ENCODE data around the gene TANC1.
A peak's percentile ranks its signal among the peaks of the same experiment; 100 is the strongest.

Gene TANC1

DNA sequence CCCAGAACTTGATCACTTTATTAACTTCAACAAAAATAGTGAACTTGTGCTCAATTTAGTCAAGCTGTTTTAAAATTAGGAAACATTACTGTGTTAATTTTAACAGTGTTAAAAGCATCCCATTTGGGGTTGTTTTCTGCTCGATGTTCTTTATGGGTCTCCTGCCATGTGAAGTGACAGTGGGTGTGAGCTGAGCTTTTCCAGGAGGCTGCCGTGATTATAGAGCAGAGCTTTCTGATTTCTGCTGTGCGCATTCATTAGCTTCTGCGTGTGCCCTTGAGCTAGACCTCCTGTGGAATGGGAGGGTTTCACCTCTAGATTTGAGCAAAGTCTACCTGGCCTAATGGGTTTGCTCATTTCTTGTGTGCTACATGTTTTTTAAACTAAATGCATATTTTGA, 196.6 kb downstream of the TANC1 start:
- Mint-ChIP-seq H3K4me3 (no peak overlapping the region), H3K27ac (peak overlapping the region; percentile 62 to 83 (median 68)), H3K4me1 (peaks cover 32% of the 10 kb centered on the region), H3K27me3 (ENCODE audit: low read depth) (no peaks in the 10 kb centered on the region), H3K36me3 (ENCODE audit: low read depth) (peaks cover 77% of the 10 kb centered on the region), H3K9me3 (no peaks in the 10 kb centered on the region)
- TF ChIP-seq, protein P1, sequence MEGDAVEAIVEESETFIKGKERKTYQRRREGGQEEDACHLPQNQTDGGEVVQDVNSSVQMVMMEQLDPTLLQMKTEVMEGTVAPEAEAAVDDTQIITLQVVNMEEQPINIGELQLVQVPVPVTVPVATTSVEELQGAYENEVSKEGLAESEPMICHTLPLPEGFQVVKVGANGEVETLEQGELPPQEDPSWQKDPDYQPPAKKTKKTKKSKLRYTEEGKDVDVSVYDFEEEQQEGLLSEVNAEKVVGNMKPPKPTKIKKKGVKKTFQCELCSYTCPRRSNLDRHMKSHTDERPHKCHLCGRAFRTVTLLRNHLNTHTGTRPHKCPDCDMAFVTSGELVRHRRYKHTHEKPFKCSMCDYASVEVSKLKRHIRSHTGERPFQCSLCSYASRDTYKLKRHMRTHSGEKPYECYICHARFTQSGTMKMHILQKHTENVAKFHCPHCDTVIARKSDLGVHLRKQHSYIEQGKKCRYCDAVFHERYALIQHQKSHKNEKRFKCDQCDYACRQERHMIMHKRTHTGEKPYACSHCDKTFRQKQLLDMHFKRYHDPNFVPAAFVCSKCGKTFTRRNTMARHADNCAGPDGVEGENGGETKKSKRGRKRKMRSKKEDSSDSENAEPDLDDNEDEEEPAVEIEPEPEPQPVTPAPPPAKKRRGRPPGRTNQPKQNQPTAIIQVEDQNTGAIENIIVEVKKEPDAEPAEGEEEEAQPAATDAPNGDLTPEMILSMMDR (IDR thresholded peaks at IDR 0.05; ENCODE audit: unreplicated experiment in 3 of 3), result no peak

DNA sequence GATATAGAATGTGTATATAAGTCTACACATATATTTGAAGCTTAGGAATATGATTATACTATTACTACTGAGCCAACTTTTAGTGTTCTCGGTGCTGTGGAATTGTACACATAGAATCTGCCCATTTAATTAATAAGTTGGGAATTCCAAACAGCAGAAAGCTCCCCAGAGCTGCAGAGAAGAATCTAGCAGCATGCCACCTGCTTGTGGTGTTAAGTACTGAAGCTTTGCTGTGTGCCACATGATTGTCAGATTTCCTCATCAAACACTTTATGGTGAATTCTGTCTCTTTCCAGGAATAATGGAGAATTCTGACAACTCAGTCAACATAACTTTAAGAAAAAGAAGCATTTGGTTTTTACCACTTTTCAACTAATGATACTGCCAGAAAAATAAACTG, 200.3 kb downstream of the TANC1 start:
- Mint-ChIP-seq H3K36me3 (ENCODE audit: low read depth) (peaks cover 80% of the 10 kb centered on the region), H3K27ac (no peak overlapping the region), H3K9me3 (no peaks in the 10 kb centered on the region), H3K4me1 (peaks cover 19% of the 10 kb centered on the region), H3K27me3 (ENCODE audit: low read depth) (no peaks in the 10 kb centered on the region), H3K4me3 (no peak overlapping the region)
- TF ChIP-seq, protein P1 (IDR thresholded peaks at IDR 0.05; ENCODE audit: unreplicated experiment in 3 of 3), result peak; percentile 18 to 31 (median 20)

DNA sequence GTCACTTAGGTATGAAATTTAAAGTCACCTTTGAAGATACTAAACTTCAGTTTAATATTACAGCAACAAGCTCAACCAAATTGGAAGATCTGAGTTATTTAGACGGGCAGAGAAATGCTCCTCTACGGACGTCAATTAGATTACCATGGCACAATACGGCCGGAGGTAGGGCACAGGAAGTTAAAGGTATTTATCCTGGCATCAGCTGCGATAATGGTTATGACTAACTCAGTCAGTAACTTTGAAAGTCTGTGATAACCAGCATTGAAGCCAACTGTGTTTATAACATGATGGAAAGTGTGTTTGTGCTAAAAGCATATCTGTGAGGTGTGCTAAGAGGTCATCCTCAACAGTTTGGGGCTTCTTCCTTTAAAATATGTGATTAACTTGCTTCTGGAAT, 200.7 kb downstream of the TANC1 start:
- Mint-ChIP-seq H3K4me3 (no peak overlapping the region), H3K27ac (no peak overlapping the region), H3K9me3 (no peaks in the 10 kb centered on the region), H3K27me3 (ENCODE audit: low read depth) (no peaks in the 10 kb centered on the region), H3K36me3 (ENCODE audit: low read depth) (peaks cover 81% of the 10 kb centered on the region), H3K4me1 (peaks cover 14% of the 10 kb centered on the region)
- TF ChIP-seq, protein P1 (IDR thresholded peaks at IDR 0.05; ENCODE audit: unreplicated experiment in 3 of 3), result no peak

DNA sequence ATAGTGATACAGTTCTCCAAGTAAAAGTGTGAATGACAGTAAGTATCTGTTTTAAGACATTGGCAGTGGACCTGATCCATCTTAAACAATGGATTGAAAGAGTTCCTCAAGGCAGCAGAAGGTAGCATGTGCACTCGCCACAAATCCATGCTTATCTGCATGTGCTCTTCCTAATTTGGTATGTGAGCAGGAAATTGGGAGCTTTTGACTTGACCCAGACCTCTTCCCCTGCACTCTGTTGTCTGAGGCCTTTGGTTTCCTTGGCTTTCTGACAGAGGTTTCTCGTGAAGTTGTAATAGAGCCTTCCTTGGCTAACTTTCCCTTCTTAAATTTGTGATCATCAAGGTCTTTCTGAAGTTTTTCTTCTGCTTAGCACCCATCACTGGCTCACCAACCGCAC, 204.0 kb downstream of the TANC1 start:
- H3K36me3 Mint-ChIP-seq (ENCODE audit: low read depth), result peaks cover 78% of the 10 kb centered on the region
- no peaks in the 10 kb centered on the region for H3K4me1 Mint-ChIP-seq

DNA sequence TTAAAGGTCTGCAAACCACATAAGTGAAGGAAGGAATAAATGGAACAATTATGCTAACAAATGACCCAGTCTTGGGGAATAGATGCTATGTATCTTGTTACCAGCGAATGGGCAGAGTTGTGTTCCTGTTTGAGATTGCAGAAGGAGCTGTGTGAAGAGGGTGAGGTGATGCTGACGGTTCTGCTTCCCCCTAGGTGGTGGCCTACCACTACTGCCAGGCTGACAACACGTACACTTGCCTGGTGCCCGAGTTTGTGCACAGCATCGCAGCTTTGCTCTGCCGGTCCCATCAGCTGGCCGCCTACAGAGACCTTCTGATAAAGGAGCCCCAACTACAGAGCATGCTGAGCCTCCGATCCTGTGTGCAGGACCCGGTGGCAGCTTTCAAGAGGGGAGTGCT, 206.3 kb downstream of the TANC1 start:
- Mint-ChIP-seq H3K4me3 (no peak overlapping the region), H3K9me3 (no peaks in the 10 kb centered on the region), H3K27ac (no peak overlapping the region), H3K36me3 (ENCODE audit: low read depth) (peaks cover 86% of the 10 kb centered on the region), H3K27me3 (ENCODE audit: low read depth) (no peaks in the 10 kb centered on the region), H3K4me1 (no peaks in the 10 kb centered on the region)
- TF ChIP-seq, protein P1 (IDR thresholded peaks at IDR 0.05; ENCODE audit: unreplicated experiment in 3 of 3), result no peak

More for the DNA sequence above, 204.0 kb downstream of the TANC1 start:
- Mint-ChIP-seq H3K27ac (no peak overlapping the region), H3K9me3 (no peaks in the 10 kb centered on the region), H3K4me3 (no peak overlapping the region), H3K27me3 (ENCODE audit: low read depth) (no peaks in the 10 kb centered on the region)
- TF ChIP-seq, protein P1 (IDR thresholded peaks at IDR 0.05; ENCODE audit: unreplicated experiment in 3 of 3), result no peak

DNA sequence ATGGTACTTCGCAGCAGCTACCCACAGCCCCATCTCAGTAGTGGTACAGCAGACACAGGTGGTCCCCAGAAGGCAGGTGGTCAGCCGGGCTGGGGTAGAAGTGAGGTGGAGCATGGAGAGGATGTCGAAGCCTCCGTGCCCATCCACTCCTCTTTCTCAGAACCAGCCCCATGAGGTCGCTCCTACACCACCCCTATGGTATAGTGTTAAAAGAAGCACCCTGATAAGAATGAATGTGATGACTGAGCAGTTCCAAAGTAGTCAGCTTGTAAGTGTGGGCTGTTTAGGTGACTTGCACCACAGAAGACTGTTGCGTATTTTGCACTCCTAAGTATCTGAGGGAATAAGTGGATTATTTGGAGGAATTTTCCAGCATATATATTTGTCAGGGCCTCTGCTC, 206.7 kb downstream of the TANC1 start:
- no peaks in the 10 kb centered on the region for H3K27me3 Mint-ChIP-seq (ENCODE audit: low read depth)
- no peak overlapping the region for H3K27ac Mint-ChIP-seq
- no peak overlapping the region for H3K4me3 Mint-ChIP-seq
- no peaks in the 10 kb centered on the region for H3K9me3 Mint-ChIP-seq
- H3K4me1 Mint-ChIP-seq, result no peaks in the 10 kb centered on the region
- TF ChIP-seq, protein P1 (IDR thresholded peaks at IDR 0.05; ENCODE audit: unreplicated experiment in 3 of 3), result no peak
- H3K36me3 Mint-ChIP-seq (ENCODE audit: low read depth), result peaks cover 85% of the 10 kb centered on the region
